ENCODE measurements around the gene NT5C1A. TPM values are rescaled to one million over a fixed set of nuclear protein-coding genes. Genes with fewer than 3 reads are reported as not detected.

NT5C1A gene
- total RNA-seq, 1 donor from 2014 or later: not detected

DNA sequence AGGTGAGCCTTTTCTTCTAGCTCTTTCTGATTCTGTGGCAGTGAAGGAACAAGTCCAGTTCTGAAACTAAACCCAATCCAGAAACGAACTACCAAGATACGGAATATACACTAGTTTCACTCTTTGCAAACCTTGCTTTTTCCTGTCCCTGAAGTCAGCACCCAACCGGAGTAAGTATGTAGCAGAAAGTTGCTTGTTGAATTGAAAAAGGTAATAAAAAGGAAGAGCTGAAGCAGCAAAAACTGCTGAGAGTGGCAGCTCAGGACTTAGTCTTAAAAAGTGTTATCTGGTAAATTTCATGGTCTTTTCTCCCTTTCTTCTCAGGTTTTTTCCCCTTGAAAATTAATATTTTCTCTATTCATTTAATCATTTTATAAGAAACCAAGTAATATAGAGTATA is 9.4 kb upstream of the NT5C1A start:
- Mint-ChIP-seq H3K27ac (ENCODE audit: unreplicated experiment) (no peak overlapping the region), H3K4me1 (ENCODE audit: unreplicated experiment) (no peaks in the 10 kb centered on the region), H3K27me3 (ENCODE audit: unreplicated experiment) (peaks cover 9% of the 10 kb centered on the region)

DNA sequence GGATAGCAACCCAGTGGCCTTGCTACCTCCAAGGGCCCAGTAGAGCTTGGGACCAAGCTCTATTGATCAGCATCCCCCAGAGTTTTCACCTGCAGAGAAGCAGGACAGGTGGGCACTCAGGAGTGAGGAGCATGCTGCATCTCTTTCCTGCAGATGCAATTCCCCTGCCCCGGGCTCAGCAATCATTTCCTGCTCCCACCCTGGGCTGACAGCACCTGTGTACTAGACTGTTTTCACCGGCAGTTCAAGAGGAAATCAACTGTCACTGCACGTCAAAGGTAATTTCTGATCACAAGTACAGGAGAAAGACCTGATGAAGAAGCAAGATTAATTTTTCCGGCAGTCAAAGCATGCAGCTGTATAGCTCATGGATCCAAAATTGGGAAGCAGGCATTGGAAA is 8.8 kb upstream of the NT5C1A start:
- no peaks in the 10 kb centered on the region for H3K4me1 Mint-ChIP-seq (ENCODE audit: unreplicated experiment)
- no peak for DNase-seq (ENCODE audit: low spot score)
- peaks cover 9% of the 10 kb centered on the region for H3K27me3 Mint-ChIP-seq (ENCODE audit: unreplicated experiment)
- no peak overlapping the region for H3K4me3 Mint-ChIP-seq (ENCODE audit: unreplicated experiment)
- no peak overlapping the region for H3K27ac Mint-ChIP-seq (ENCODE audit: unreplicated experiment)
- H3K9me3 Mint-ChIP-seq (ENCODE audit: unreplicated experiment): no peaks in the 10 kb centered on the region
- peaks cover 4% of the 10 kb centered on the region for H3K36me3 Mint-ChIP-seq (ENCODE audit: low read depth, unreplicated experiment)
- TF ChIP-seq, protein P1, sequence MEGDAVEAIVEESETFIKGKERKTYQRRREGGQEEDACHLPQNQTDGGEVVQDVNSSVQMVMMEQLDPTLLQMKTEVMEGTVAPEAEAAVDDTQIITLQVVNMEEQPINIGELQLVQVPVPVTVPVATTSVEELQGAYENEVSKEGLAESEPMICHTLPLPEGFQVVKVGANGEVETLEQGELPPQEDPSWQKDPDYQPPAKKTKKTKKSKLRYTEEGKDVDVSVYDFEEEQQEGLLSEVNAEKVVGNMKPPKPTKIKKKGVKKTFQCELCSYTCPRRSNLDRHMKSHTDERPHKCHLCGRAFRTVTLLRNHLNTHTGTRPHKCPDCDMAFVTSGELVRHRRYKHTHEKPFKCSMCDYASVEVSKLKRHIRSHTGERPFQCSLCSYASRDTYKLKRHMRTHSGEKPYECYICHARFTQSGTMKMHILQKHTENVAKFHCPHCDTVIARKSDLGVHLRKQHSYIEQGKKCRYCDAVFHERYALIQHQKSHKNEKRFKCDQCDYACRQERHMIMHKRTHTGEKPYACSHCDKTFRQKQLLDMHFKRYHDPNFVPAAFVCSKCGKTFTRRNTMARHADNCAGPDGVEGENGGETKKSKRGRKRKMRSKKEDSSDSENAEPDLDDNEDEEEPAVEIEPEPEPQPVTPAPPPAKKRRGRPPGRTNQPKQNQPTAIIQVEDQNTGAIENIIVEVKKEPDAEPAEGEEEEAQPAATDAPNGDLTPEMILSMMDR (IDR thresholded peaks at IDR 0.05; ENCODE audit: unreplicated experiment): no peak

More for the DNA sequence above, 9.4 kb upstream of the NT5C1A start:
- TF ChIP-seq, protein P1 (IDR thresholded peaks at IDR 0.05; ENCODE audit: unreplicated experiment): no peak
- DNase-seq (ENCODE audit: low spot score): no peak
- Mint-ChIP-seq H3K4me3 (ENCODE audit: unreplicated experiment) (no peak overlapping the region), H3K36me3 (ENCODE audit: low read depth, unreplicated experiment) (peaks cover 4% of the 10 kb centered on the region), H3K9me3 (ENCODE audit: unreplicated experiment) (no peaks in the 10 kb centered on the region)

DNA sequence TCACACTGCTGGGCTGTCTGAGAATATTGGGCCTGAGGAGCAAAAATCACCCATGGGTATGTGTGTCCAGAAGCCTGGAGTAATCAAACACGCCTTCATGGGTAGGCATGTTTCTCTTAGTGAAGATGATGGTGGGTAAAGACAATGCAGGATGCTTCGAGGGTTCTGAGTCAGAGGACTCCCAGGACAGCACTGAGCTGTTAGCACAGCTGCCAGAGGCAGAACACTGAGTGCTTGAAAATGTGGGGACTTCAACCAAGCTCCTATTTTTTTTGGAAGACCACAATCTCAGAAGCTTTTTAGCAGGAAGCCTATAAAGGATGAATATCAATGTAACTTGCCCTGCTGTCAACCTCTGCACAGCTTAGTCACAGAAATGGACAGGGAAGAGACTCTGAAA is 7.9 kb upstream of the NT5C1A start:
- Mint-ChIP-seq H3K9me3 (ENCODE audit: unreplicated experiment) (no peaks in the 10 kb centered on the region), H3K4me1 (ENCODE audit: unreplicated experiment) (no peaks in the 10 kb centered on the region), H3K27me3 (ENCODE audit: unreplicated experiment) (peaks cover 9% of the 10 kb centered on the region), H3K27ac (ENCODE audit: unreplicated experiment) (no peak overlapping the region), H3K4me3 (ENCODE audit: unreplicated experiment) (no peak overlapping the region), H3K36me3 (ENCODE audit: low read depth, unreplicated experiment) (peaks cover 4% of the 10 kb centered on the region)
- DNase-seq (ENCODE audit: low spot score): no peak
- TF ChIP-seq, protein P1 (IDR thresholded peaks at IDR 0.05; ENCODE audit: unreplicated experiment): no peak

DNA sequence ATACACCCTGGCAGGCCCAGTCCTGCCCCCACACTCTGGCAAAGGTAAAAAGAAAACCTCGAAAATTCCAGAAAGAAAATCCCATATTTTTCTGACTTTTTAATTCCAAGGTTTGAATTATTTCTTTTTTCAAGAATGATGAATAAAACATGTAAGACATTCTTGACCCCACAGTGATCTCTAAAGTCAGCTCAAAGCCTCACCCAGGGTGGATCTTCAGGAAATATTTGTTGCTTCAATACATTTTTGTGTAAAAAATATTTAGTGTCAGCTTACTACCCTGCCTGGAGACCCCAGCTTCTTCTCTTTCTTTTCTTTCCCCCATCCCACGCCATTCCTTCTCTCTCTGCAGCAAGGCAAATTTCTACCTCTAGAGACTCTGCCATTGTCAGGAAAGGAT is 7.0 kb upstream of the NT5C1A start:
- TF ChIP-seq, protein P1 (IDR thresholded peaks at IDR 0.05; ENCODE audit: unreplicated experiment): no peak
- peaks cover 4% of the 10 kb centered on the region for H3K36me3 Mint-ChIP-seq (ENCODE audit: low read depth, unreplicated experiment)
- H3K27me3 Mint-ChIP-seq (ENCODE audit: unreplicated experiment): peaks cover 7% of the 10 kb centered on the region
- DNase-seq (ENCODE audit: low spot score): no peak
- no peak overlapping the region for H3K27ac Mint-ChIP-seq (ENCODE audit: unreplicated experiment)
- H3K4me1 Mint-ChIP-seq (ENCODE audit: unreplicated experiment): no peaks in the 10 kb centered on the region
- no peaks in the 10 kb centered on the region for H3K9me3 Mint-ChIP-seq (ENCODE audit: unreplicated experiment)
- H3K4me3 Mint-ChIP-seq (ENCODE audit: unreplicated experiment): no peak overlapping the region

DNA sequence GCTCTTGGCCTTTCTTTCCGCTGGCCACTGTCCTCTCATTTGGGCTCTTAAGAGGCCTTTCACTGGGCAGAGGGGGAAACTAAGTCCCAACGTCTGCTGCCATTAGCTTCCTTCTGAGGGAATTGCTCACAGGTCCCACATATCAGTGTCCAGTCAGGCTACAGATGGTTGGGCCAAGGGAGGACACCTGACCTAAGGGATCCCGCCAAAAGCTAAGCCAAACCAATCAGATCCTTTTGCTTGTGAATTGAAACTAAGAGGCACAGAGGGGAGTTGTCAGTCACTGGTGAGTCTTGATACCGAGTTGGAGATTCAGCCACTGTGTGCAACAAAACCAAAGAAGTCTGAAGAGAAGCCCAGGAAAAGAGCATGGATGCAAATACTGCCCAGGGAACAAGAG is 5.7 kb upstream of the NT5C1A start:
- TF ChIP-seq, protein P1 (IDR thresholded peaks at IDR 0.05; ENCODE audit: unreplicated experiment): no peak
- Mint-ChIP-seq H3K27me3 (ENCODE audit: unreplicated experiment) (peaks cover 8% of the 10 kb centered on the region), H3K4me1 (ENCODE audit: unreplicated experiment) (no peaks in the 10 kb centered on the region)

More for the DNA sequence above, 5.7 kb upstream of the NT5C1A start:
- Mint-ChIP-seq H3K4me3 (ENCODE audit: unreplicated experiment) (no peak overlapping the region), H3K36me3 (ENCODE audit: low read depth, unreplicated experiment) (peaks cover 3% of the 10 kb centered on the region), H3K27ac (ENCODE audit: unreplicated experiment) (no peak overlapping the region), H3K9me3 (ENCODE audit: unreplicated experiment) (no peaks in the 10 kb centered on the region)
- DNase-seq (ENCODE audit: low spot score): no peak

Measured in endothelial cell (in vitro differentiated cells).